Measurements from ENCODE around the gene CAPN10.

CAPN10 gene

GRCh38 chr2:240638512-240639160, 52.1 kb downstream of the CAPN10 start:
- H3K27ac ChIP-seq: no peak overlapping the region
- TF ChIP-seq CTCF (conservative IDR thresholded peaks at IDR 0.05): no peak

GRCh38 chr2:240639566-240639965, 53.0 kb downstream of the CAPN10 start:
- no peak overlapping the region for H3K27ac ChIP-seq
- no peak for TF ChIP-seq CTCF (conservative IDR thresholded peaks at IDR 0.05)

- no peak overlapping the region for H3K27ac ChIP-seq
- TF ChIP-seq CTCF (conservative IDR thresholded peaks at IDR 0.05): peak; percentile 72
Observed at GRCh38 chr2:240640939-240641338, 54.4 kb downstream of the CAPN10 start.

GRCh38 chr2:240642061-240642805, 55.7 kb downstream of the CAPN10 start:
- TF ChIP-seq CTCF (conservative IDR thresholded peaks at IDR 0.05): no peak
- no peak overlapping the region for H3K27ac ChIP-seq

GRCh38 chr2:240642806-240643092, 56.2 kb downstream of the CAPN10 start:
- no peak overlapping the region for H3K27ac ChIP-seq
- TF ChIP-seq CTCF (conservative IDR thresholded peaks at IDR 0.05): no peak

- TF ChIP-seq CTCF (conservative IDR thresholded peaks at IDR 0.05): no peak
- no peak overlapping the region for H3K27ac ChIP-seq
Observed at GRCh38 chr2:240643093-240643810, 56.7 kb downstream of the CAPN10 start.

- H3K27ac ChIP-seq: no peak overlapping the region
- no peak for TF ChIP-seq CTCF (conservative IDR thresholded peaks at IDR 0.05)
Observed at GRCh38 chr2:240643811-240644150, 57.2 kb downstream of the CAPN10 start.
